Gastroesophageal sphincter (tissue), 2 donors: Measurements from ENCODE around the gene MRGPRX3.

Experiments used
- EP300 ChIP-seq: sonication (generic); formaldehyde crosslinking; IDR thresholded peaks from one replicate; pipeline ENCODE4 v1.6.1; 2017; ENCODE audit warnings: antibody characterized with exemption, mild to moderate bottlenecking
- POLR2A ChIP-seq, 2 donors: fragments of 450-650 bp; IDR thresholded peaks; one replicate each; pipeline ENCODE4 v1.6.1; 2017; ENCODE audit warnings: antibody characterized with exemption in 2 of 2, mild to moderate bottlenecking in 2 of 2, moderate library complexity in 1 of 2
- POLR2AphosphoS5 ChIP-seq: sonication (generic); formaldehyde crosslinking; IDR thresholded peaks from one replicate; pipeline ENCODE4 v1.6.1; 2017; ENCODE audit warnings: antibody characterized with exemption

- TF ChIP-seq POLR2AphosphoS5, result no peak
- TF ChIP-seq POLR2A (IDR thresholded peaks at IDR 0.05), result no peak
- no peak for TF ChIP-seq EP300
These were observed 12.7 kb downstream of the MRGPRX3 start for GRCh38 chr11:18145025-18145424.
